GM23338 (cell line): ENCODE measurements around the gene SLC39A11. TPM values are rescaled to one million over a fixed set of nuclear protein-coding genes. Genes with fewer than 3 reads are reported as not detected.

Experiments
- ATAC-seq: fragments of 200-7000 bp; cut with Tn5 transposase; 3 replicates; pipeline ENCODE4 v1.9.1; 2020
- DNase-seq: peaks from one replicate; pipeline ENCODE4 v3.0.0-alpha.2; 2015; ENCODE audit warnings: low spot score
- H2AFZ ChIP-seq: fragments of 200-600 bp; sonication (generic); 2 replicates; pipeline ENCODE4 v1.8.0; 2016; ENCODE audit warnings: antibody characterized with exemption, mild to moderate bottlenecking, moderate library complexity
- H3F3A ChIP-seq: fragments of 200-600 bp; sonication (generic); replicated peaks from 2 replicates; pipeline ENCODE4 v1.8.0; 2017; ENCODE audit warnings: antibody characterized with exemption, mixed run types, low read depth
- H3K27ac ChIP-seq: fragments of 200-600 bp; sonication (generic); 2 replicates; pipeline ENCODE4 v1.6.1; 2016; ENCODE audit warnings: low read depth
- H3K27me3 ChIP-seq: fragments of 200-600 bp; sonication (generic); 2 replicates; pipeline ENCODE4 v1.8.0; 2016; ENCODE audit warnings: mild to moderate bottlenecking, mixed run types, moderate library complexity; ENCODE audit not compliant: insufficient read depth
- H3K36me3 ChIP-seq: fragments of 200-600 bp; sonication (generic); 2 replicates; pipeline ENCODE4 v1.8.0; 2016; ENCODE audit warnings: mild to moderate bottlenecking; ENCODE audit not compliant: insufficient read depth
- H3K4me1 ChIP-seq: fragments of 200-600 bp; sonication (generic); 2 replicates; pipeline ENCODE4 v1.8.0; 2016; ENCODE audit warnings: mild to moderate bottlenecking, moderate library complexity; ENCODE audit not compliant: insufficient read depth
- H3K4me2 ChIP-seq: fragments of 200-600 bp; sonication (generic); 2 replicates; pipeline ENCODE4 v1.7.1; 2017; ENCODE audit warnings: mixed run types
- H3K4me3 ChIP-seq: fragments of 200-600 bp; sonication (generic); 2 replicates; pipeline ENCODE4 v1.6.1; 2016; ENCODE audit warnings: mixed run types
- H3K79me2 ChIP-seq: fragments of 200-600 bp; sonication (generic); replicated peaks from 2 replicates; pipeline ENCODE4 v1.8.0; 2017; ENCODE audit warnings: mild to moderate bottlenecking; ENCODE audit not compliant: insufficient read depth
- H3K9me2 ChIP-seq: fragments of 200-600 bp; sonication (generic); 2 replicates; pipeline ENCODE4 v1.8.0; 2017; ENCODE audit not compliant: insufficient read depth
- H4K20me1 ChIP-seq: fragments of 200-600 bp; sonication (generic); replicated peaks from 2 replicates; pipeline ENCODE4 v1.8.0; 2017; ENCODE audit warnings: mild to moderate bottlenecking; ENCODE audit not compliant: insufficient read depth
- H3K27ac Mint-ChIP-seq: 2 replicates; pipeline ENCODE4 v1.8.0; 2020; ENCODE audit warnings: inconsistent platforms, mild to moderate bottlenecking, moderate library complexity, mixed read lengths
- H3K27me3 Mint-ChIP-seq: 3 replicates; pipeline ENCODE4 v1.8.0; 2022; ENCODE audit warnings: low read depth, mild to moderate bottlenecking, moderate library complexity, mixed read lengths, inconsistent platforms; ENCODE audit not compliant: insufficient read depth, poor library complexity
- H3K36me3 Mint-ChIP-seq: 3 replicates; pipeline ENCODE4 v1.8.0; 2021; ENCODE audit warnings: low read depth, mild to moderate bottlenecking, inconsistent platforms, moderate library complexity, mixed read lengths
- H3K4me1 Mint-ChIP-seq: 3 replicates; pipeline ENCODE4 v1.8.0; 2020; ENCODE audit warnings: mild to moderate bottlenecking, inconsistent platforms, mixed read lengths
- H3K4me3 Mint-ChIP-seq: 3 replicates; pipeline ENCODE4 v1.8.0; 2021; ENCODE audit warnings: moderate library complexity, mild to moderate bottlenecking, inconsistent platforms, mixed read lengths
- H3K9me3 Mint-ChIP-seq: 3 replicates; pipeline ENCODE4 v1.8.0; 2020; ENCODE audit warnings: moderate library complexity, mild to moderate bottlenecking, inconsistent platforms, mixed read lengths
- CREB1 ChIP-seq: fragments of 250-450 bp; sonication (Bioruptor Pico); IDR thresholded peaks from 2 replicates; pipeline ENCODE4 v1.5.0; 2020; ENCODE audit warnings: low read depth, mild to moderate bottlenecking, moderate library complexity
- EZH2 ChIP-seq: fragments of 200-600 bp; sonication (generic); IDR thresholded peaks from one replicate; pipeline ENCODE4 v1.8.0; 2017; ENCODE audit warnings: antibody characterized with exemption, mild to moderate bottlenecking, low read depth; ENCODE audit not compliant: unreplicated experiment
- EZH2phosphoT487 ChIP-seq: fragments of 200-600 bp; sonication (generic); IDR thresholded peaks from one replicate; pipeline ENCODE4 v1.8.1; 2018; ENCODE audit warnings: antibody characterized with exemption; ENCODE audit not compliant: unreplicated experiment
- JUNB ChIP-seq: IDR thresholded peaks from one replicate; pipeline ENCODE4 v1.6.1; 2016; ENCODE audit warnings: antibody characterized with exemption; ENCODE audit not compliant: unreplicated experiment
- NANOG ChIP-seq: IDR thresholded peaks from 2 replicates; pipeline ENCODE4 v1.6.1; 2016; ENCODE audit warnings: antibody characterized with exemption, borderline replicate concordance
- POLR2AphosphoS5 ChIP-seq: IDR thresholded peaks from 2 replicates; pipeline ENCODE4 v1.6.1; 2016; ENCODE audit warnings: antibody characterized with exemption, low read depth
- STAT1 ChIP-seq: IDR thresholded peaks from one replicate; pipeline ENCODE4 v1.6.1; 2016; ENCODE audit warnings: antibody characterized with exemption; ENCODE audit not compliant: unreplicated experiment
- ZNF114 ChIP-seq: fragments of 250-450 bp; sonication (Bioruptor Pico); IDR thresholded peaks from 2 replicates; pipeline ENCODE4 v1.5.0; 2020; ENCODE audit warnings: mild to moderate bottlenecking, moderate library complexity
- ZNF331 ChIP-seq: fragments of 250-450 bp; sonication (Bioruptor Pico); IDR thresholded peaks from 2 replicates; pipeline ENCODE4 v1.5.0; 2020; ENCODE audit warnings: low read depth, mild to moderate bottlenecking, moderate library complexity
- polyA plus RNA-seq: library from polyadenylated mRNA; unstranded; fragments of >200 nt; fragmentation: Nextera tagmentation; extraction: Ambion mirVana; gene quantifications from 2 replicates; pipeline ENCODE4 v1.2.1, GENCODE V29; 2016
- total RNA-seq: library from RNA; depleted of rRNA; stranded (reverse); fragments of >200 nt; shearing (Covaris generic); gene quantifications from 2 replicates; pipeline ENCODE4 v1.2.3, GENCODE V29; 2014
- TF ChIP-seq, protein P1 (sequence below): IDR thresholded peaks from 2 replicates; pipeline ENCODE4 v1.6.1; 2016; ENCODE audit warnings: antibody characterized with exemption
- TF ChIP-seq, protein P2 (sequence below): IDR thresholded peaks from one replicate; pipeline ENCODE4 v1.6.1; 2018; ENCODE audit warnings: antibody characterized with exemption; ENCODE audit not compliant: unreplicated experiment
- TF ChIP-seq, protein P3 (sequence below), 2 experiments: fragments of 200-600 bp in 1 of 2; sonication (generic) in 1 of 2; conservative IDR thresholded peaks; 2 replicates each; pipeline versions ENCODE4 v1.5.1 to v1.6.1; 2016 to 2017; ENCODE audit warnings: antibody characterized with exemption in 2 of 2, low read depth in 2 of 2, mild to moderate bottlenecking in 2 of 2, moderate library complexity in 1 of 2
- TF ChIP-seq, protein P4 (sequence below): fragments of 250-450 bp; sonication (Bioruptor Pico); IDR thresholded peaks from 2 replicates; pipeline ENCODE4 v1.5.0; 2020; ENCODE audit warnings: mild to moderate bottlenecking, moderate library complexity

Gene SLC39A11
- total and polyA plus RNA-seq, 2 experiments from 2014 or later, result 10.8 to 18.1 TPM

DNA sequence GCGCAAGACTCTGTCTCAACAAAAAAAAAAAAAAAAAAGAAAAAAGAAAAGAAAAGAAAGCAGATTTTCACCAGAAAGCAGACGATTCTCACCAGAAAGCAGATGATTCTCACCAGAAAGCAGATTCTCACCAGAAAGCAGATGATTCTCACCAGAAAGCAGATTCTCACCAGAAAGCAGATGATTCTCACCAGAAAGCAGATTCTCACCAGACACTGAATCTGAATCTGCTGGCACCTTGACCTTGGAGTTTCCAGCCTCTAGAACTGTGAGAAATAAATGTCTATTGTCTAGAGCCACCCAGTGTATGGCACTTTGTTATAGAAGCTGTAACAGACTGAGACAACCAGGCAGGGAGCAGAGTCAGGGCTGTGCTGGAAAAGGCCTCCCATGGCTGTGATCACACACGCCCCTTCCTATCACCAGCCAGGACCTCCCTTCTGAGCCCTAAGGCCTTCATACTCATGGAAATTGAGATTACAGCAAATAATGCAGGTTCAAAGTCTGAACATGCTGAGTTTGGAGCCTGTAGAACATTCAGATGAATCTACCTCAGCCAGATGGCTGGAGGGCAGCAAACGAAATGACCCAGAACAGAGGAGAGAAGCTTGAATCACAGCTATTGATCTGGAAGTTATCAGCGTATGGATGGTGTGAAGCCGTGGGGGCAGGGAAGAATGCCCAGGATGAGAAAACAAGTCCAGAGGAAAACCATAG is 309.3 kb downstream of the SLC39A11 start:
- H3K4me3 Mint-ChIP-seq, result no peak overlapping the region
- H3K4me1 Mint-ChIP-seq, result no peaks in the 10 kb centered on the region
- H3K36me3 ChIP-seq, result no peaks in the 10 kb centered on the region
- H3K4me2 ChIP-seq, result no peak overlapping the region
- no peaks in the 10 kb centered on the region for H3F3A ChIP-seq
- TF ChIP-seq ZNF331 (CRISPR knock-in tag) (no peak), CREB1 (no peak), NANOG (no peak), JUNB (no peak), EZH2phosphoT487 (no peak), STAT1 (no peak), POLR2AphosphoS5 (no peak), EZH2 (no peak), ZNF114 (no peak)
- TF ChIP-seq, protein P1, sequence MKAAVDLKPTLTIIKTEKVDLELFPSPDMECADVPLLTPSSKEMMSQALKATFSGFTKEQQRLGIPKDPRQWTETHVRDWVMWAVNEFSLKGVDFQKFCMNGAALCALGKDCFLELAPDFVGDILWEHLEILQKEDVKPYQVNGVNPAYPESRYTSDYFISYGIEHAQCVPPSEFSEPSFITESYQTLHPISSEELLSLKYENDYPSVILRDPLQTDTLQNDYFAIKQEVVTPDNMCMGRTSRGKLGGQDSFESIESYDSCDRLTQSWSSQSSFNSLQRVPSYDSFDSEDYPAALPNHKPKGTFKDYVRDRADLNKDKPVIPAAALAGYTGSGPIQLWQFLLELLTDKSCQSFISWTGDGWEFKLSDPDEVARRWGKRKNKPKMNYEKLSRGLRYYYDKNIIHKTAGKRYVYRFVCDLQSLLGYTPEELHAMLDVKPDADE, result no peak
- TF ChIP-seq, protein P2, sequence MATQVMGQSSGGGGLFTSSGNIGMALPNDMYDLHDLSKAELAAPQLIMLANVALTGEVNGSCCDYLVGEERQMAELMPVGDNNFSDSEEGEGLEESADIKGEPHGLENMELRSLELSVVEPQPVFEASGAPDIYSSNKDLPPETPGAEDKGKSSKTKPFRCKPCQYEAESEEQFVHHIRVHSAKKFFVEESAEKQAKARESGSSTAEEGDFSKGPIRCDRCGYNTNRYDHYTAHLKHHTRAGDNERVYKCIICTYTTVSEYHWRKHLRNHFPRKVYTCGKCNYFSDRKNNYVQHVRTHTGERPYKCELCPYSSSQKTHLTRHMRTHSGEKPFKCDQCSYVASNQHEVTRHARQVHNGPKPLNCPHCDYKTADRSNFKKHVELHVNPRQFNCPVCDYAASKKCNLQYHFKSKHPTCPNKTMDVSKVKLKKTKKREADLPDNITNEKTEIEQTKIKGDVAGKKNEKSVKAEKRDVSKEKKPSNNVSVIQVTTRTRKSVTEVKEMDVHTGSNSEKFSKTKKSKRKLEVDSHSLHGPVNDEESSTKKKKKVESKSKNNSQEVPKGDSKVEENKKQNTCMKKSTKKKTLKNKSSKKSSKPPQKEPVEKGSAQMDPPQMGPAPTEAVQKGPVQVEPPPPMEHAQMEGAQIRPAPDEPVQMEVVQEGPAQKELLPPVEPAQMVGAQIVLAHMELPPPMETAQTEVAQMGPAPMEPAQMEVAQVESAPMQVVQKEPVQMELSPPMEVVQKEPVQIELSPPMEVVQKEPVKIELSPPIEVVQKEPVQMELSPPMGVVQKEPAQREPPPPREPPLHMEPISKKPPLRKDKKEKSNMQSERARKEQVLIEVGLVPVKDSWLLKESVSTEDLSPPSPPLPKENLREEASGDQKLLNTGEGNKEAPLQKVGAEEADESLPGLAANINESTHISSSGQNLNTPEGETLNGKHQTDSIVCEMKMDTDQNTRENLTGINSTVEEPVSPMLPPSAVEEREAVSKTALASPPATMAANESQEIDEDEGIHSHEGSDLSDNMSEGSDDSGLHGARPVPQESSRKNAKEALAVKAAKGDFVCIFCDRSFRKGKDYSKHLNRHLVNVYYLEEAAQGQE, result no peak
- TF ChIP-seq, protein P3, sequence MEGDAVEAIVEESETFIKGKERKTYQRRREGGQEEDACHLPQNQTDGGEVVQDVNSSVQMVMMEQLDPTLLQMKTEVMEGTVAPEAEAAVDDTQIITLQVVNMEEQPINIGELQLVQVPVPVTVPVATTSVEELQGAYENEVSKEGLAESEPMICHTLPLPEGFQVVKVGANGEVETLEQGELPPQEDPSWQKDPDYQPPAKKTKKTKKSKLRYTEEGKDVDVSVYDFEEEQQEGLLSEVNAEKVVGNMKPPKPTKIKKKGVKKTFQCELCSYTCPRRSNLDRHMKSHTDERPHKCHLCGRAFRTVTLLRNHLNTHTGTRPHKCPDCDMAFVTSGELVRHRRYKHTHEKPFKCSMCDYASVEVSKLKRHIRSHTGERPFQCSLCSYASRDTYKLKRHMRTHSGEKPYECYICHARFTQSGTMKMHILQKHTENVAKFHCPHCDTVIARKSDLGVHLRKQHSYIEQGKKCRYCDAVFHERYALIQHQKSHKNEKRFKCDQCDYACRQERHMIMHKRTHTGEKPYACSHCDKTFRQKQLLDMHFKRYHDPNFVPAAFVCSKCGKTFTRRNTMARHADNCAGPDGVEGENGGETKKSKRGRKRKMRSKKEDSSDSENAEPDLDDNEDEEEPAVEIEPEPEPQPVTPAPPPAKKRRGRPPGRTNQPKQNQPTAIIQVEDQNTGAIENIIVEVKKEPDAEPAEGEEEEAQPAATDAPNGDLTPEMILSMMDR (conservative IDR thresholded peaks at IDR 0.05; ENCODE audit: low read depth in 2 of 2), result no peak
- TF ChIP-seq, protein P4, sequence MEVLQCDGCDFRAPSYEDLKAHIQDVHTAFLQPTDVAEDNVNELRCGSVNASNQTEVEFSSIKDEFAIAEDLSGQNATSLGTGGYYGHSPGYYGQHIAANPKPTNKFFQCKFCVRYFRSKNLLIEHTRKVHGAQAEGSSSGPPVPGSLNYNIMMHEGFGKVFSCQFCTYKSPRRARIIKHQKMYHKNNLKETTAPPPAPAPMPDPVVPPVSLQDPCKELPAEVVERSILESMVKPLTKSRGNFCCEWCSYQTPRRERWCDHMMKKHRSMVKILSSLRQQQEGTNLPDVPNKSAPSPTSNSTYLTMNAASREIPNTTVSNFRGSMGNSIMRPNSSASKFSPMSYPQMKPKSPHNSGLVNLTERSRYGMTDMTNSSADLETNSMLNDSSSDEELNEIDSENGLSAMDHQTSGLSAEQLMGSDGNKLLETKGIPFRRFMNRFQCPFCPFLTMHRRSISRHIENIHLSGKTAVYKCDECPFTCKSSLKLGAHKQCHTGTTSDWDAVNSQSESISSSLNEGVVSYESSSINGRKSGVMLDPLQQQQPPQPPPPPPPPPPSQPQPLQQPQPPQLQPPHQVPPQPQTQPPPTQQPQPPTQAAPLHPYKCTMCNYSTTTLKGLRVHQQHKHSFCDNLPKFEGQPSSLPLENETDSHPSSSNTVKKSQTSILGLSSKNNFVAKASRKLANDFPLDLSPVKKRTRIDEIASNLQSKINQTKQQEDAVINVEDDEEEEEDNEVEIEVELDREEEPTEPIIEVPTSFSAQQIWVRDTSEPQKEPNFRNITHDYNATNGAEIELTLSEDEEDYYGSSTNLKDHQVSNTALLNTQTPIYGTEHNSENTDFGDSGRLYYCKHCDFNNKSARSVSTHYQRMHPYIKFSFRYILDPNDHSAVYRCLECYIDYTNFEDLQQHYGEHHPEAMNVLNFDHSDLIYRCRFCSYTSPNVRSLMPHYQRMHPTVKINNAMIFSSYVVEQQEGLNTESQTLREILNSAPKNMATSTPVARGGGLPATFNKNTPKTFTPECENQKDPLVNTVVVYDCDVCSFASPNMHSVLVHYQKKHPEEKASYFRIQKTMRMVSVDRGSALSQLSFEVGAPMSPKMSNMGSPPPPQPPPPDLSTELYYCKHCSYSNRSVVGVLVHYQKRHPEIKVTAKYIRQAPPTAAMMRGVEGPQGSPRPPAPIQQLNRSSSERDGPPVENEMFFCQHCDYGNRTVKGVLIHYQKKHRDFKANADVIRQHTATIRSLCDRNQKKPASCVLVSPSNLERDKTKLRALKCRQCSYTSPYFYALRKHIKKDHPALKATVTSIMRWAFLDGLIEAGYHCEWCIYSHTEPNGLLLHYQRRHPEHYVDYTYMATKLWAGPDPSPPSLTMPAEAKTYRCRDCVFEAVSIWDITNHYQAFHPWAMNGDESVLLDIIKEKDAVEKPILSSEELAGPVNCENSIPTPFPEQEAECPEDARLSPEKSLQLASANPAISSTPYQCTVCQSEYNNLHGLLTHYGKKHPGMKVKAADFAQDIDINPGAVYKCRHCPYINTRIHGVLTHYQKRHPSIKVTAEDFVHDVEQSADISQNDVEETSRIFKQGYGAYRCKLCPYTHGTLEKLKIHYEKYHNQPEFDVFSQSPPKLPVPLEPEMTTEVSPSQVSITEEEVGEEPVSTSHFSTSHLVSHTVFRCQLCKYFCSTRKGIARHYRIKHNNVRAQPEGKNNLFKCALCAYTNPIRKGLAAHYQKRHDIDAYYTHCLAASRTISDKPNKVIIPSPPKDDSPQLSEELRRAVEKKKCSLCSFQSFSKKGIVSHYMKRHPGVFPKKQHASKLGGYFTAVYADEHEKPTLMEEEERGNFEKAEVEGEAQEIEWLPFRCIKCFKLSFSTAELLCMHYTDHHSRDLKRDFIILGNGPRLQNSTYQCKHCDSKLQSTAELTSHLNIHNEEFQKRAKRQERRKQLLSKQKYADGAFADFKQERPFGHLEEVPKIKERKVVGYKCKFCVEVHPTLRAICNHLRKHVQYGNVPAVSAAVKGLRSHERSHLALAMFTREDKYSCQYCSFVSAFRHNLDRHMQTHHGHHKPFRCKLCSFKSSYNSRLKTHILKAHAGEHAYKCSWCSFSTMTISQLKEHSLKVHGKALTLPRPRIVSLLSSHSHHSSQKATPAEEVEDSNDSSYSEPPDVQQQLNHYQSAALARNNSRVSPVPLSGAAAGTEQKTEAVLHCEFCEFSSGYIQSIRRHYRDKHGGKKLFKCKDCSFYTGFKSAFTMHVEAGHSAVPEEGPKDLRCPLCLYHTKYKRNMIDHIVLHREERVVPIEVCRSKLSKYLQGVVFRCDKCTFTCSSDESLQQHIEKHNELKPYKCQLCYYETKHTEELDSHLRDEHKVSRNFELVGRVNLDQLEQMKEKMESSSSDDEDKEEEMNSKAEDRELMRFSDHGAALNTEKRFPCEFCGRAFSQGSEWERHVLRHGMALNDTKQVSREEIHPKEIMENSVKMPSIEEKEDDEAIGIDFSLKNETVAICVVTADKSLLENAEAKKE, result no peak
- H3K9me3 Mint-ChIP-seq, result no peaks in the 10 kb centered on the region
- H3K27me3 ChIP-seq, result no peaks in the 10 kb centered on the region
- no peaks in the 10 kb centered on the region for H3K9me2 ChIP-seq
- DNase-seq, result no peak
- no peaks in the 10 kb centered on the region for H4K20me1 ChIP-seq
- no peak overlapping the region for H2AFZ ChIP-seq
- no peak overlapping the region for H3K27ac ChIP-seq
- ATAC-seq, result no peak
- no peak overlapping the region for H3K4me3 ChIP-seq
- no peaks in the 10 kb centered on the region for H3K79me2 ChIP-seq
- H3K36me3 Mint-ChIP-seq, result no peaks in the 10 kb centered on the region
- no peaks in the 10 kb centered on the region for H3K27me3 Mint-ChIP-seq
- no peaks in the 10 kb centered on the region for H3K4me1 ChIP-seq
- H3K27ac Mint-ChIP-seq, result no peak overlapping the region
